ENCODE measurements around the gene GEMIN4.

DNA sequence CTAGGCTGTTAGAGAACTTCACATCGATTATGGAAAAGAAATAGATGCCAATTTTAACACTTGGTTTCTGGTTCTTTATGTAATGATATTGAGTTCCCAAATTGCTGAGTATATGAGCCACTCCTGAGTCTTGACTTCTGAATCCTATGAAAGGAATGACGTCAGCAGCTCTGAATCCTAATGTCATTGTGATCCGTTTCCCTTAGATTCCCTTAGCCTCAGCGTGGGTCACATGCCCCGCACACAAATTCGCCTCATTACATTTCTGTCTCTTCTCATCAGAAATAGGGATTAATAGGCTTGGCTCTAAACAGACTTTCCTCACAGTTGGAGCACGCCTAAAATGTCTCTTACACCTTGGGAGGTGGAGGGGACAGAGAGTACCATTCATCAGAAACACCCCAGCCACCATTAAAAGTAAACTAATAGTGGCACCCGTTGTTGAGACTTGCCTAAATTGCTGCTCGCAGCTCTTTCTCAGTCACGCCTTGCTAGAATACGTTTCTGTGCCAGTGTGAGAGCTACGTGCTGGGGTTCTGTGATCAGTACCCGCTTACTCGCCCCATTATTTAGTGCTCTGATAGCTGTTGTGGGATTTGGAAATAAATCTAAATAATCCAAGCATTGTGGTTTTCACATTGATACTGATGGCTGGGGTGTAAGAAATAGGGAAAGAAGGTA lies 37.2 kb upstream of the GEMIN4 start:
- TF ChIP-seq SP1 (IDR thresholded peaks at IDR 0.05) (no peak), HNF4G (IDR thresholded peaks at IDR 0.05) (no peak), EGR1 (IDR thresholded peaks at IDR 0.05; ENCODE audit: low read depth in 2 of 2) (no peak), JUND (IDR thresholded peaks at IDR 0.05) (no peak)
- TF ChIP-seq, protein P1, sequence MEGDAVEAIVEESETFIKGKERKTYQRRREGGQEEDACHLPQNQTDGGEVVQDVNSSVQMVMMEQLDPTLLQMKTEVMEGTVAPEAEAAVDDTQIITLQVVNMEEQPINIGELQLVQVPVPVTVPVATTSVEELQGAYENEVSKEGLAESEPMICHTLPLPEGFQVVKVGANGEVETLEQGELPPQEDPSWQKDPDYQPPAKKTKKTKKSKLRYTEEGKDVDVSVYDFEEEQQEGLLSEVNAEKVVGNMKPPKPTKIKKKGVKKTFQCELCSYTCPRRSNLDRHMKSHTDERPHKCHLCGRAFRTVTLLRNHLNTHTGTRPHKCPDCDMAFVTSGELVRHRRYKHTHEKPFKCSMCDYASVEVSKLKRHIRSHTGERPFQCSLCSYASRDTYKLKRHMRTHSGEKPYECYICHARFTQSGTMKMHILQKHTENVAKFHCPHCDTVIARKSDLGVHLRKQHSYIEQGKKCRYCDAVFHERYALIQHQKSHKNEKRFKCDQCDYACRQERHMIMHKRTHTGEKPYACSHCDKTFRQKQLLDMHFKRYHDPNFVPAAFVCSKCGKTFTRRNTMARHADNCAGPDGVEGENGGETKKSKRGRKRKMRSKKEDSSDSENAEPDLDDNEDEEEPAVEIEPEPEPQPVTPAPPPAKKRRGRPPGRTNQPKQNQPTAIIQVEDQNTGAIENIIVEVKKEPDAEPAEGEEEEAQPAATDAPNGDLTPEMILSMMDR (IDR thresholded peaks at IDR 0.05; ENCODE audit: low read depth, low read length, missing input control): no peak
